CD4-positive, alpha-beta T cell treated with Interleukin-21 for 1 hour (primary cell): ENCODE data around the gene PRKAG2.
"Not testable (repeated sequence)": the region's sequence is repeated elsewhere in the genome, so short reads cannot be mapped to it uniquely, and the experiment has no call there.

Experiments used
- DNase-seq: peaks from one replicate; pipeline ENCODE4 v3.0.0-alpha.2; 2020

PRKAG2 gene

GRCh38 chr7:151599401-151600227 is 277.3 kb downstream of the PRKAG2 start:
- DNase-seq = no peak

GRCh38 chr7:151597541-151598444 is 279.1 kb downstream of the PRKAG2 start:
- no peak for DNase-seq

GRCh38 chr7:151595702-151596350 is 281.1 kb downstream of the PRKAG2 start:
- no peak for DNase-seq

- DNase-seq = no peak
Observed at GRCh38 chr7:151592868-151593486, 283.9 kb downstream of the PRKAG2 start.

- DNase-seq = no peak
Observed at GRCh38 chr7:151592330-151592729, 284.6 kb downstream of the PRKAG2 start.

- no peak for DNase-seq
Observed at GRCh38 chr7:151591866-151592265, 285.0 kb downstream of the PRKAG2 start.

GRCh38 chr7:151590850-151591771 is 285.8 kb downstream of the PRKAG2 start:
- no peak for DNase-seq

- DNase-seq = no peak
Observed at GRCh38 chr7:151590071-151590849, 286.7 kb downstream of the PRKAG2 start.

- DNase-seq = no peak
Observed at GRCh38 chr7:151588982-151589381, 287.9 kb downstream of the PRKAG2 start.

- no peak for DNase-seq
Observed at GRCh38 chr7:151586531-151587260, 290.2 kb downstream of the PRKAG2 start.

- no peak for DNase-seq
Observed at GRCh38 chr7:151585744-151586393, 291.0 kb downstream of the PRKAG2 start.

- DNase-seq = no peak
Observed at GRCh38 chr7:151581741-151582140, 295.2 kb downstream of the PRKAG2 start.

GRCh38 chr7:151579644-151580043 is 297.3 kb downstream of the PRKAG2 start:
- DNase-seq = no peak

- no peak for DNase-seq
Observed at GRCh38 chr7:151575410-151575809, 301.5 kb downstream of the PRKAG2 start.

GRCh38 chr7:151573046-151573445 is 303.9 kb downstream of the PRKAG2 start:
- not testable (repeated sequence) for DNase-seq

- DNase-seq = no peak
Observed at GRCh38 chr7:151572136-151572535, 304.8 kb downstream of the PRKAG2 start.

GRCh38 chr7:151571471-151571870 is 305.4 kb downstream of the PRKAG2 start:
- no peak for DNase-seq

- no peak for DNase-seq
Observed at GRCh38 chr7:151570366-151570915, 306.5 kb downstream of the PRKAG2 start.
